A673 (cell line): ENCODE measurements around the gene SOCS7. TPM values are rescaled to one million over a fixed set of nuclear protein-coding genes. Genes with fewer than 3 reads are reported as not detected.

Experiments
- BruUV-seq: library from RNA; stranded (reverse); fragments of 400-500 nt; replicated peaks from 2 replicates; lab custom pipeline; 2021; lab: Mats Ljungman, UMichigan
- CTCF ChIA-PET: fragments of 300-600 bp; sonication (Branson Sonifier 250); formaldehyde crosslinking; loops from one replicate; lab custom pipeline; 2022; ENCODE audit warnings: antibody characterized with exemption; lab: Charles Lee
- POLR2A ChIA-PET: fragments of 300-600 bp; sonication (Branson Sonifier 250); formaldehyde crosslinking; loops from one replicate; lab custom pipeline; 2022; ENCODE audit warnings: antibody characterized with exemption; ENCODE audit not compliant: low non-redundant PET; lab: Charles Lee
- DNase-seq: peaks from one replicate; pipeline ENCODE4 v3.0.0-alpha.2; 2015; ENCODE audit warnings: low spot score
- H3K27ac ChIP-seq: fragments of 200-600 bp; sonication (generic); 2 replicates; pipeline ENCODE4 v1.5.1; 2016; ENCODE audit warnings: mixed run types, low read depth, mild to moderate bottlenecking, mixed read lengths, antibody characterized with exemption, low read length; ENCODE audit not compliant: poor library complexity, severe bottlenecking
- H3K27me3 ChIP-seq: fragments of 200-600 bp; sonication (generic); replicated peaks from 2 replicates; pipeline ENCODE4 v1.6.1; 2017; ENCODE audit warnings: mixed run types, low read depth, mild to moderate bottlenecking, mixed read lengths, antibody characterized with exemption, low read length; ENCODE audit not compliant: insufficient read depth, poor library complexity
- H3K36me3 ChIP-seq: fragments of 200-600 bp; sonication (generic); 2 replicates; pipeline ENCODE4 v1.6.1; 2016; ENCODE audit warnings: mixed run types, mild to moderate bottlenecking, mixed read lengths, antibody characterized with exemption, low read length; ENCODE audit not compliant: insufficient read depth, poor library complexity, severe bottlenecking
- H3K4me1 ChIP-seq: fragments of 200-600 bp; sonication (generic); 2 replicates; pipeline ENCODE4 v1.6.1; 2017; ENCODE audit warnings: mixed run types, mild to moderate bottlenecking, mixed read lengths, antibody characterized with exemption, low read length; ENCODE audit not compliant: insufficient read depth, poor library complexity, severe bottlenecking
- H3K4me3 ChIP-seq: fragments of 200-600 bp; sonication (generic); 2 replicates; pipeline ENCODE4 v1.5.1; 2016; ENCODE audit warnings: low read depth, mixed run types, mild to moderate bottlenecking, mixed read lengths, low read length; ENCODE audit not compliant: poor library complexity, severe bottlenecking
- H3K9me3 ChIP-seq: fragments of 200-600 bp; sonication (generic); 2 replicates; pipeline ENCODE4 v1.6.1; 2016; ENCODE audit warnings: mixed run types, low read depth, mild to moderate bottlenecking, mixed read lengths, antibody characterized with exemption, low read length; ENCODE audit not compliant: poor library complexity, severe bottlenecking
- CTCF ChIP-seq: fragments of 300-800, 200-600 bp; sonication (generic); conservative IDR thresholded peaks from 2 replicates; pipeline ENCODE4 v1.5.1; 2017; ENCODE audit warnings: low read depth, mild to moderate bottlenecking, antibody characterized with exemption, low read length, moderate library complexity, mixed read lengths
- EZH2 ChIP-seq: fragments of 200-600 bp; sonication (generic); IDR thresholded peaks from 2 replicates; pipeline ENCODE4 v1.6.1; 2017; ENCODE audit warnings: borderline replicate concordance, low read depth, mild to moderate bottlenecking, mixed read lengths, antibody characterized with exemption, low read length; ENCODE audit not compliant: poor library complexity, severe bottlenecking
- intact Hi-C: fragments of 100-400 bp; cut with micrococcal nuclease; formaldehyde crosslinking; loops from one replicate; pipeline ENCODE4 v1.10.0; 2022; ENCODE audit not compliant: unreplicated experiment
- total RNA-seq: library from RNA; stranded (reverse); gene quantifications from 2 replicates; pipeline ENCODE4 v1.2.3, GENCODE V29; 2021

The SOCS7 gene
- total RNA-seq, 1 experiment from 2014 or later = 15.2 TPM

- POLR2A ChIA-PET = no interaction called here
- H3K4me3 ChIP-seq = no peak overlapping the region
- H3K9me3 ChIP-seq = no peaks in the 10 kb centered on the region
- no peaks in the 10 kb centered on the region for H3K4me1 ChIP-seq
- intact Hi-C loops = no loop called here
- TF ChIP-seq EZH2 (no peak), CTCF (no peak)
- H3K27me3 ChIP-seq = no peaks in the 10 kb centered on the region
- no peak for DNase-seq
- BruUV-seq = no TSS peak
- no peaks in the 10 kb centered on the region for H3K36me3 ChIP-seq
- no peak overlapping the region for H3K27ac ChIP-seq
- CTCF ChIA-PET = interaction anchor here (1.1 kb wide), 1 partner anchor 9 kb away, joined by 4 read pairs; no protein-coding TSS in a partner anchor
Measured at GRCh38 chr17:38324141-38324697, 27.4 kb upstream of the SOCS7 start.

GRCh38 chr17:38324772-38325171 is 26.9 kb upstream of the SOCS7 start:
- TF ChIP-seq CTCF (no peak), EZH2 (no peak)
- Histone ChIP-seq H3K4me3 (no peak overlapping the region), H3K27me3 (no peaks in the 10 kb centered on the region), H3K9me3 (no peaks in the 10 kb centered on the region), H3K36me3 (no peaks in the 10 kb centered on the region), H3K27ac (no peak overlapping the region), H3K4me1 (no peaks in the 10 kb centered on the region)
- ChIA-PET CTCF (interaction anchor here (1.1 kb wide), 1 partner anchor 9 kb away, joined by 4 read pairs; no protein-coding TSS in a partner anchor), POLR2A (no interaction called here)
- DNase-seq = no peak
- no TSS peak for BruUV-seq
- intact Hi-C loops = no loop called here

GRCh38 chr17:38325221-38325851 is 26.3 kb upstream of the SOCS7 start:
- Histone ChIP-seq H3K27me3 (no peaks in the 10 kb centered on the region), H3K4me1 (no peaks in the 10 kb centered on the region), H3K9me3 (no peaks in the 10 kb centered on the region), H3K4me3 (no peak overlapping the region), H3K36me3 (no peaks in the 10 kb centered on the region), H3K27ac (no peak overlapping the region)
- POLR2A ChIA-PET = no interaction called here
- intact Hi-C loops = no loop called here
- CTCF ChIA-PET = interaction anchor here (0.5 to 1.1 kb wide), 2 partner anchors 8 to 280 kb away, joined by 4 to 6 read pairs; no protein-coding TSS in a partner anchor
- BruUV-seq = no TSS peak
- no peak for TF ChIP-seq EZH2
- TF ChIP-seq CTCF = no peak
- DNase-seq = no peak
